K562 (cell line): ENCODE results near the gene UNC5B. TPM values are rescaled to one million over a fixed set of nuclear protein-coding genes. Genes with fewer than 3 reads are reported as not detected.

Experiments
- AFF4 ChIP-seq: sonication (generic); formaldehyde crosslinking; IDR thresholded peaks from 2 replicates; pipeline ENCODE4 v1.8.0; 2023; ENCODE audit warnings: mild to moderate bottlenecking, missing genetic modification reagents
- ARID3A ChIP-seq: IDR thresholded peaks from 2 replicates; pipeline ENCODE4 v1.6.1; 2012; ENCODE audit warnings: low read depth, low read length, improper control_type of control experiment, borderline replicate concordance
- BRCA1 ChIP-seq, 2 experiments: fragments of 450-650 bp in 1 of 2; sonication (generic) in 1 of 2; formaldehyde crosslinking in 1 of 2; IDR thresholded peaks; 2 replicates each; pipeline versions ENCODE4 v1.5.0 to v1.6.1; 2017 to 2020; ENCODE audit warnings: mild to moderate bottlenecking in 1 of 2, missing genetic modification reagents in 1 of 2
- MEF2D ChIP-seq: conservative IDR thresholded peaks from 2 replicates; pipeline ENCODE4 v1.6.1; 2016; ENCODE audit warnings: low read depth, missing genetic modification characterization, missing compliant biosample characterization
- MYC ChIP-seq, 2 experiments: fragments of 250-450 bp in 1 of 2; sonication (Bioruptor Pico) in 1 of 2; IDR thresholded peaks; 2 replicates each; pipeline versions ENCODE4 v1.5.1 to v1.6.1; 2012 to 2021; ENCODE audit warnings: low read depth in 2 of 2, borderline replicate concordance in 1 of 2, improper control_type of control experiment in 1 of 2, low read length in 1 of 2, mild to moderate bottlenecking in 1 of 2, moderate library complexity in 1 of 2
- NBN ChIP-seq: fragments of 450-650 bp; IDR thresholded peaks from 2 replicates; pipeline ENCODE4 v1.6.1; 2016; ENCODE audit warnings: low read depth, mild to moderate bottlenecking
- NCOA2 ChIP-seq, 2 experiments: fragments of 450-650 bp; IDR thresholded peaks; 2 replicates each; pipeline ENCODE4 v1.6.1; 2018; ENCODE audit warnings: mild to moderate bottlenecking in 2 of 2, moderate library complexity in 1 of 2; ENCODE audit not compliant: partially characterized antibody in 2 of 2
- NFXL1 ChIP-seq: fragments of 450-650 bp; formaldehyde crosslinking; IDR thresholded peaks from 2 replicates; pipeline ENCODE4 v1.4.0; 2021; ENCODE audit warnings: mild to moderate bottlenecking
- PTBP1 ChIP-seq: fragments of 200-400 bp; formaldehyde crosslinking; IDR thresholded peaks from 2 replicates; pipeline ENCODE4 v1.6.1; 2017; ENCODE audit warnings: low read depth, low read length
- SNIP1 ChIP-seq: fragments of 450-650 bp; IDR thresholded peaks from 2 replicates; pipeline ENCODE4 v1.7.1; 2017; ENCODE audit warnings: low read depth, mild to moderate bottlenecking
- TCFL5 ChIP-seq: fragments of 250-450 bp; sonication (Bioruptor Pico); conservative IDR thresholded peaks from 2 replicates; pipeline ENCODE4 v1.6.1; 2021; ENCODE audit warnings: mild to moderate bottlenecking, moderate library complexity, matching md5 sums
- ZBTB5 ChIP-seq: fragments of 450-650 bp; IDR thresholded peaks from 2 replicates; pipeline ENCODE4 v1.6.1; 2017; ENCODE audit warnings: antibody characterized with exemption
- ZBTB7A ChIP-seq: IDR thresholded peaks from 2 replicates; pipeline ENCODE4 v1.6.1; 2011; ENCODE audit warnings: low read depth, mild to moderate bottlenecking, low read length, moderate library complexity, borderline replicate concordance; ENCODE audit not compliant: control insufficient read depth
- ZNF395 ChIP-seq: fragments of 200-800 bp; sonication (Bioruptor generic); IDR thresholded peaks from 2 replicates; pipeline ENCODE4 v1.6.1; 2017; ENCODE audit warnings: missing genetic modification characterization, missing compliant biosample characterization
- polyA plus RNA-seq, 8 experiments: library from polyadenylated mRNA; depleted of rRNA in 4 of 8; stranded (reverse) in 5 of 8; unstranded in 3 of 8; fragments of >200 nt; fragmentation: Nextera tagmentation in 2 of 8; fragmentation: Illumina TruSeq in 1 of 8; extraction: Ambion mirVana in 2 of 8; extraction: Trizol in 1 of 8; gene quantifications; 2 replicates each; pipeline versions ENCODE4 v1.2.1 to v1.2.3, GENCODE V29; 2011 to 2014; ENCODE audit warnings: inconsistent platforms in 1 of 8, missing spikeins in 1 of 8
- total RNA-seq, 7 experiments: library from RNA; depleted of rRNA in 6 of 7; stranded (reverse); fragments of >200 nt in 6 of 7; fragmentation: Illumina TruSeq in 2 of 7; extraction: Trizol in 2 of 7; gene quantifications; 2 replicates each; pipeline versions ENCODE4 v1.2.1 to v1.2.3, GENCODE V29; 2011 to 2021; ENCODE audit warnings: low replicate concordance in 1 of 7

The UNC5B gene
- total and polyA plus RNA-seq, 9 of the 15 experiments (the other 6 are each of a cell fraction or from before 2014, with no cell fraction given): 0.10 to 8.4 (median 2.1) TPM

DNA sequence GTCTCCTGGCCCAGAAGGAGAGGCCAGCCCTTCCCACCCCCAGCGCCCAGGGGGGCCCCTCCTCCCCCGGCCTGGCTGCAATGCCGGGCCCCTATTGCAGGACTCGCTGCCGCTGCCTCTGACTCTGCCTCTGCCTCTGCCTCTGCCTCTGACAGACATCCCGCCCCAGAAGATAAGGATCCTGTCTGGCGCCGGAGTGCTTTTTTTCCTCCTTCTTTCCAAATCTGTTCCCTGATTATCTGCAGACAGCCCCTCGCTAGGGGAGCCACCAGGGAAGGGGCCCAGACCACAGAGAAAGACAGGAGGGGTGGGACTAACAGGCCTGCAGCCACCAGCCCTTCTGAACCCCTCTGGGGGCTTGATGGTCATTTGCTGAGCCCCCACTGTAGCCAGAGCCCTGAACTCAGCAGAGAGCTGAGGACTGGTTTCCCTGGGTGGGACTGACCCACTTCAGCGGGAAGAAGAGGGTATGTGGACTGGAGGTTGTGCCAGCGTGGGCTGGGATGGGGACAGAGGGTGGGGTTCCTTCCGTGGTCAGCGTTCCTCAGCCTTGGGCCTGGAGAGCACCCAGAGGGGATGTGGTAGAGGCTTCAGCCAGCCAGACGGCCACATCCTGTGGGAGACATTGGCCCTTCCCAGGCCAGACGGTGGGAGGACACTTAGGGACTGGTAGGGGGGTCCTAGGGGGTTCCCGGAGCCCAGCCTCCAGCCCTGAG is 22.8 kb downstream of the UNC5B start (continued):
- TF ChIP-seq SNIP1: no peak
- no peak for TF ChIP-seq NCOA2 (IDR thresholded peaks at IDR 0.05; ENCODE audit: partially characterized antibody in 2 of 2)
- no peak for TF ChIP-seq MEF2D
- no peak for TF ChIP-seq ARID3A
- no peak for TF ChIP-seq BRCA1 (IDR thresholded peaks at IDR 0.05)
- no peak for TF ChIP-seq BRCA1 (CRISPR knock-in tag; IDR thresholded peaks at IDR 0.05)
- TF ChIP-seq NFXL1 (CRISPR knock-in tag): no peak
- no peak for TF ChIP-seq PTBP1
- no peak for TF ChIP-seq ZBTB5
- TF ChIP-seq TCFL5 (CRISPR knock-in tag): no peak
- no peak for TF ChIP-seq ZBTB7A
- TF ChIP-seq AFF4 (CRISPR knock-in tag): no peak
- no peak for TF ChIP-seq NBN
- no peak; the same call in 1 of the 2 replicates for TF ChIP-seq ZNF395
- TF ChIP-seq MYC (IDR thresholded peaks at IDR 0.05; ENCODE audit: low read depth, low read length): 0 out of 2 replicates have a peak, but pooled peaks have one; percentile 45
- TF ChIP-seq MYC (CRISPR knock-in tag; IDR thresholded peaks at IDR 0.05; ENCODE audit: borderline replicate concordance, low read depth): no peak
